GM12874 (cell line): ENCODE results near the gene SWAP70.

ENCODE experiments used
- TF ChIP-seq, protein P1 (sequence below): IDR thresholded peaks from 2 replicates; pipeline ENCODE4 v1.5.1; 2011; ENCODE audit warnings: low read depth, mild to moderate bottlenecking, control low read depth, low read length, moderate library complexity; ENCODE audit not compliant: insufficient read depth

Gene SWAP70

GRCh38 chr11:9693801-9694553 lies 30.1 kb downstream of the SWAP70 start:
- TF ChIP-seq, protein P1, sequence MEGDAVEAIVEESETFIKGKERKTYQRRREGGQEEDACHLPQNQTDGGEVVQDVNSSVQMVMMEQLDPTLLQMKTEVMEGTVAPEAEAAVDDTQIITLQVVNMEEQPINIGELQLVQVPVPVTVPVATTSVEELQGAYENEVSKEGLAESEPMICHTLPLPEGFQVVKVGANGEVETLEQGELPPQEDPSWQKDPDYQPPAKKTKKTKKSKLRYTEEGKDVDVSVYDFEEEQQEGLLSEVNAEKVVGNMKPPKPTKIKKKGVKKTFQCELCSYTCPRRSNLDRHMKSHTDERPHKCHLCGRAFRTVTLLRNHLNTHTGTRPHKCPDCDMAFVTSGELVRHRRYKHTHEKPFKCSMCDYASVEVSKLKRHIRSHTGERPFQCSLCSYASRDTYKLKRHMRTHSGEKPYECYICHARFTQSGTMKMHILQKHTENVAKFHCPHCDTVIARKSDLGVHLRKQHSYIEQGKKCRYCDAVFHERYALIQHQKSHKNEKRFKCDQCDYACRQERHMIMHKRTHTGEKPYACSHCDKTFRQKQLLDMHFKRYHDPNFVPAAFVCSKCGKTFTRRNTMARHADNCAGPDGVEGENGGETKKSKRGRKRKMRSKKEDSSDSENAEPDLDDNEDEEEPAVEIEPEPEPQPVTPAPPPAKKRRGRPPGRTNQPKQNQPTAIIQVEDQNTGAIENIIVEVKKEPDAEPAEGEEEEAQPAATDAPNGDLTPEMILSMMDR: no peak

DNA sequence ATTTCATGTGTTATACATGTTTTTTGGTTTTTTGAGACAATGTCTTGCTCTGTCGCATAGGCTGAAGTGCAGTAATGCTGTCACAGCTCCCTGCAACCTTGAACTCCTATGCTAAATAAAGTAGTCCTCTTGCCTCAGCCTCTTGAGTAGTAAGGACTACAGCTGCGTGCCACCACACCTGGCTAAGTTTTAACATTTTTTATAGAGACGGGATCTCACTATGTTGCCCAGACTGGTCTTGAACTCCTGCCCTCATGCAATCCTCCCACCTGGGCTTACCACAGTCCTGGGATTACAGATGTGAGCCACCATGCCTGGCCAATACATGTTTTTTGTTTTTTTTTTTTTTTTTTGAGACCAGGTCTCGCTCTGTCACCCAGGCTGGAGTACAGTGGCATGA lies 33.9 kb downstream of the SWAP70 start:
- TF ChIP-seq, protein P1: no peak

- TF ChIP-seq, protein P1: no peak
Measured at GRCh38 chr11:9700105-9700801, 36.4 kb downstream of the SWAP70 start.

- TF ChIP-seq, protein P1: no peak
Measured at GRCh38 chr11:9701799-9702198, 37.9 kb downstream of the SWAP70 start.

GRCh38 chr11:9703280-9703679 lies 39.4 kb downstream of the SWAP70 start:
- TF ChIP-seq, protein P1: no peak

DNA sequence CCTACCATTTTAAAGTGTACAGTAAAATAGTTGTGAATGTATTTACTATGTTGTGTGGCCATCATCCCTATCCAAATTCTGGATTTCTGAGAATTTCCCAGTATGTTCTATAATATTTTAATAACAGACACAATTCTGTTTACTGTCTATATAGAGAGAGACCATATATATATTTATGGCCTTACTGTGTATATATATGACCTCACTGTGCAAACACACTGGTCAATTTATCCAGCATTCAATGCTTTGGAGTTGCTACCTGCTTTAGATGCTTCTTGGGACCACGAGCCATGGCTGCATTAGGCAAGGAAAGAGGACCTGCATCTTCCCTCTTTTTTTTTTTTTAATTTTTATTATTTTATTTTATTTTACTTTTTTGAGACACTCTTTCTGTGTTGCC lies 40.2 kb downstream of the SWAP70 start:
- TF ChIP-seq, protein P1: no peak

DNA sequence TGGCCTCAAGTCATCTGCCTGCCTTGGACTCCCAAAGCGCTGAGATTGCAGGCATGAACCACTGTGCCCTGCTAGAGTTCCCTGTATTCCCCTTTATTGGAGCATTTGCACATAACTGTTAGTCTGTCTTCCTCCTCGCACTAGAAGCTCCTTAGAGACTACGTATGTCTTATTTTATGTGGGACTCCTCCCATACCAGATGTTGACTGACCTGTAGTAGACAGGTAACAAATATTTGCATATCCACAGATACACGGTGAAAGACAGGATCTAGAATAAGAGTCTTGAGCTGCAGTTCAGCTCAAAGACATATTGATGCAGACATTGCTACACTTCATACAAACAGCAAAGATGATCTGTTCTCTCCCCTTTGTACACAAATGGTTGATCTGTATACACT lies 40.7 kb downstream of the SWAP70 start:
- TF ChIP-seq, protein P1: no peak
